Peyer's patch (tissue), 4 donors: ENCODE measurements around the gene BHLHE41. TPM values are rescaled to one million over a fixed set of nuclear protein-coding genes. Genes with fewer than 3 reads are reported as not detected.

Experiments used
- DNase-seq, 3 donors: peaks; one replicate each; pipeline ENCODE4 v3.0.0-alpha.2; 2017 to 2019
- H3K27ac ChIP-seq, 4 donors: fragments of 200-600 bp; sonication (generic); one replicate each; pipeline ENCODE4 v1.5.1; 2016 to 2019
- H3K27me3 ChIP-seq, 2 donors: fragments of 200-600 bp; sonication (generic); one replicate each; pipeline ENCODE4 v1.5.1; 2019
- H3K36me3 ChIP-seq, 3 donors: fragments of 200-600 bp; sonication (generic); one replicate each; pipeline ENCODE4 v1.5.1; 2016 to 2019
- H3K4me1 ChIP-seq, 4 donors: fragments of 200-600 bp; sonication (generic); one replicate each; pipeline ENCODE4 v1.5.1; 2016 to 2019
- H3K4me3 ChIP-seq, 4 donors: fragments of 200-600 bp; sonication (generic); 1 replicate in 3 of 4; 2 replicates in 1 of 4; pipeline ENCODE4 v1.5.1; 2016 to 2019; ENCODE audit warnings: mild to moderate bottlenecking in 1 of 4
- H3K9me3 ChIP-seq, 4 donors: fragments of 200-600 bp; sonication (generic); one replicate each; pipeline ENCODE4 v1.5.1; 2016 to 2019; ENCODE audit warnings: mild to moderate bottlenecking in 1 of 4
- CTCF ChIP-seq, 6 experiments: fragments of 450-650 bp in 4 of 6; fragments of 200-600 bp in 2 of 6; sonication (generic) in 1 of 6; IDR thresholded peaks; one replicate each; pipeline ENCODE4 v1.5.1; 2017 to 2019; ENCODE audit warnings: antibody characterized with exemption in 6 of 6, mild to moderate bottlenecking in 3 of 6, moderate library complexity in 1 of 6
- POLR2A ChIP-seq, 2 donors: fragments of 450-650 bp; IDR thresholded peaks; one replicate each; pipeline ENCODE4 v1.5.1; 2017; ENCODE audit warnings: antibody characterized with exemption in 2 of 2, mild to moderate bottlenecking in 2 of 2, moderate library complexity in 2 of 2
- total RNA-seq, 4 donors: library from RNA; depleted of rRNA; stranded (reverse); fragments of >200 nt; gene quantifications; one replicate each; pipeline ENCODE4 v1.1.0, GENCODE V29; 2016

The BHLHE41 gene
- total RNA-seq, 4 donors from 2014 or later: 0.18 to 11.6 (median 2.2) TPM

GRCh38 chr12:26122061-26122680 lies 2.7 kb downstream of the BHLHE41 start:
- Histone ChIP-seq H3K9me3 (no peaks in the 10 kb centered on the region), H3K27ac (peak overlapping the region; percentile 45 to 94 (median 89)), H3K36me3 (no peaks in the 10 kb centered on the region), H3K27me3 (no peaks in the 10 kb centered on the region), H3K4me1 (peaks cover 0 to 21% (median 2%) of the 10 kb centered on the region in 4 donors), H3K4me3 (peak overlapping the region; percentile 52 to 72 (median 68))
- peak; percentile 34 to 72 (median 59) for DNase-seq
- TF ChIP-seq CTCF (IDR thresholded peaks at IDR 0.05): no peak
- TF ChIP-seq POLR2A (IDR thresholded peaks at IDR 0.05): no peak

- no peaks in the 10 kb centered on the region for H3K36me3 ChIP-seq
- H3K27ac ChIP-seq: peak overlapping the region; percentile 45 to 94 (median 89)
- H3K4me3 ChIP-seq: peak overlapping the region; percentile 52 to 72 (median 68)
- H3K4me1 ChIP-seq: peaks cover 0 to 21% (median 0%) of the 10 kb centered on the region in 4 donors
- no peaks in the 10 kb centered on the region for H3K27me3 ChIP-seq
- H3K9me3 ChIP-seq: no peaks in the 10 kb centered on the region
- DNase-seq: peak in 1 of 3 donors; percentile 44
- no peak for TF ChIP-seq CTCF (IDR thresholded peaks at IDR 0.05)
- no peak for TF ChIP-seq POLR2A (IDR thresholded peaks at IDR 0.05)
These were observed 3.3 kb downstream of the BHLHE41 start for GRCh38 chr12:26121323-26122060.

GRCh38 chr12:26120561-26121274 lies 4.1 kb downstream of the BHLHE41 start:
- no peak for DNase-seq
- H3K4me3 ChIP-seq: no peak overlapping the region
- H3K27me3 ChIP-seq: no peaks in the 10 kb centered on the region
- peaks cover 0 to 21% (median 0%) of the 10 kb centered on the region in 4 donors for H3K4me1 ChIP-seq
- H3K36me3 ChIP-seq: no peaks in the 10 kb centered on the region
- H3K9me3 ChIP-seq: no peaks in the 10 kb centered on the region
- peak overlapping the region in 3 of 4 donors; percentile 86 to 94 (median 92) for H3K27ac ChIP-seq
- no peak for TF ChIP-seq POLR2A (IDR thresholded peaks at IDR 0.05)
- no peak for TF ChIP-seq CTCF (IDR thresholded peaks at IDR 0.05)

GRCh38 chr12:26119391-26119989 lies 5.3 kb downstream of the BHLHE41 start:
- Histone ChIP-seq H3K27me3 (no peaks in the 10 kb centered on the region), H3K4me3 (no peak overlapping the region), H3K9me3 (no peaks in the 10 kb centered on the region), H3K36me3 (no peaks in the 10 kb centered on the region), H3K27ac (peak overlapping the region in 1 of 4 donors; percentile 55), H3K4me1 (peaks cover 0 to 24% (median 3%) of the 10 kb centered on the region in 4 donors)
- TF ChIP-seq POLR2A (IDR thresholded peaks at IDR 0.05): no peak
- peak; percentile 11 to 68 (median 52) for TF ChIP-seq CTCF (IDR thresholded peaks at IDR 0.05)
- no peak for DNase-seq

GRCh38 chr12:26118308-26118707 lies 6.5 kb downstream of the BHLHE41 start:
- peaks cover 0 to 18% (median 3%) of the 10 kb centered on the region in 4 donors for H3K4me1 ChIP-seq
- DNase-seq: no peak
- H3K27me3 ChIP-seq: no peaks in the 10 kb centered on the region
- H3K27ac ChIP-seq: peak overlapping the region in 2 of 4 donors; percentile 29 to 50
- TF ChIP-seq POLR2A (IDR thresholded peaks at IDR 0.05): no peak
- TF ChIP-seq CTCF (IDR thresholded peaks at IDR 0.05): no peak
- no peaks in the 10 kb centered on the region for H3K36me3 ChIP-seq
- H3K4me3 ChIP-seq: no peak overlapping the region
- H3K9me3 ChIP-seq: no peaks in the 10 kb centered on the region
